K562 (cell line): Measurements from ENCODE around the gene AGR3.

Experiments
- ATF2 ChIP-seq: sonication (generic); formaldehyde crosslinking; IDR thresholded peaks from 2 replicates; pipeline ENCODE4 v1.8.1; 2022; ENCODE audit warnings: missing genetic modification reagents
- CTCF ChIP-seq, 3 experiments: IDR thresholded peaks in 2 of 3; conservative IDR thresholded peaks in 1 of 3; 2 replicates each; pipeline ENCODE4 v1.5.1; 2011 to 2012; ENCODE audit warnings: low read length in 3 of 3, mild to moderate bottlenecking in 3 of 3, control low read depth in 2 of 3, improper control_type of control experiment in 1 of 3, inconsistent platforms in 1 of 3, low read depth in 1 of 3, mixed read lengths in 1 of 3, moderate library complexity in 1 of 3; ENCODE audit not compliant: insufficient read depth in 2 of 3
- KLF1 ChIP-seq: fragments of 450-650 bp; IDR thresholded peaks from 2 replicates; pipeline ENCODE4 v1.6.1; 2016; ENCODE audit warnings: missing genetic modification characterization, missing compliant biosample characterization
- NONO ChIP-seq, 2 experiments: fragments of 200-400 bp in 1 of 2; fragments of 450-650 bp in 1 of 2; formaldehyde crosslinking in 1 of 2; IDR thresholded peaks; 2 replicates each; pipeline ENCODE4 v1.6.1; 2017; ENCODE audit warnings: low read depth in 2 of 2, mild to moderate bottlenecking in 2 of 2, moderate library complexity in 2 of 2, low read length in 1 of 2
- RFX5 ChIP-seq: IDR thresholded peaks from 2 replicates; pipeline ENCODE4 v1.6.1; 2011; ENCODE audit warnings: low read depth, mild to moderate bottlenecking, improper control_type of control experiment, low read length
- SMAD4 ChIP-seq: fragments of 250-450 bp; sonication (Bioruptor Pico); conservative IDR thresholded peaks from 2 replicates; pipeline ENCODE4 v1.8.0; 2021; ENCODE audit warnings: inconsistent platforms, mild to moderate bottlenecking, moderate library complexity
- ZNF282 ChIP-seq: sonication (generic); formaldehyde crosslinking; IDR thresholded peaks from 2 replicates; pipeline ENCODE4 v1.8.1; 2023; ENCODE audit warnings: missing genetic modification reagents

- TF ChIP-seq ZNF282 (no peak), SMAD4 (CRISPR knock-in tag) (no peak), ATF2 (no peak), NONO (IDR thresholded peaks at IDR 0.05; ENCODE audit: low read depth in 2 of 2, low read length in 1 of 2) (no peak), KLF1 (tag) (no peak), CTCF (IDR thresholded peaks at IDR 0.05 in 2 of 3, conservative IDR thresholded peaks at IDR 0.05 in 1 of 3; ENCODE audit: insufficient read depth in 2 of 3, low read depth in 1 of 3, low read length in 3 of 3) (no peak), RFX5 (no peak)
These were observed 71.7 kb downstream of the AGR3 start for GRCh38 chr7:16810112-16810511.
